Hepatocyte (in vitro differentiated cells): Measurements from ENCODE around the gene SLC12A7. TPM values are rescaled to one million over a fixed set of nuclear protein-coding genes. Genes with fewer than 3 reads are reported as not detected.

Experiments used
- DNase-seq: peaks from one replicate; pipeline ENCODE4 v3.0.0-alpha.2; 2016; ENCODE audit warnings: low spot score
- H2AFZ ChIP-seq: fragments of 200-600 bp; sonication (generic); 2 replicates; pipeline ENCODE4 v1.6.0; 2016; ENCODE audit warnings: antibody characterized with exemption, mild to moderate bottlenecking
- H3K27ac ChIP-seq: fragments of 200-600 bp; sonication (generic); 2 replicates; pipeline ENCODE4 v1.5.1; 2016; ENCODE audit warnings: mild to moderate bottlenecking
- H3K27me3 ChIP-seq: fragments of 200-600 bp; sonication (generic); 2 replicates; pipeline ENCODE4 v1.6.1; 2016
- H3K36me3 ChIP-seq: fragments of 200-600 bp; sonication (generic); replicated peaks from 2 replicates; pipeline ENCODE4 v1.5.1; 2016; ENCODE audit warnings: low read depth; ENCODE audit not compliant: insufficient read depth
- H3K4me1 ChIP-seq: fragments of 200-600 bp; sonication (generic); 2 replicates; pipeline ENCODE4 v1.5.1; 2016; ENCODE audit warnings: mild to moderate bottlenecking, moderate library complexity; ENCODE audit not compliant: insufficient read depth
- H3K4me2 ChIP-seq: fragments of 200-600 bp; sonication (generic); 2 replicates; pipeline ENCODE4 v1.6.0; 2016
- H3K4me3 ChIP-seq: fragments of 200-600 bp; sonication (generic); 2 replicates; pipeline ENCODE4 v1.5.1; 2016; ENCODE audit warnings: mild to moderate bottlenecking
- H3K79me2 ChIP-seq: fragments of 200-600 bp; sonication (generic); 2 replicates; pipeline ENCODE4 v1.6.0; 2017; ENCODE audit warnings: mild to moderate bottlenecking
- H3K9me2 ChIP-seq: fragments of 200-600 bp; sonication (generic); replicated peaks from 2 replicates; pipeline ENCODE4 v1.6.0; 2017; ENCODE audit warnings: mild to moderate bottlenecking; ENCODE audit not compliant: insufficient read depth
- H3K9me3 ChIP-seq: fragments of 200-600 bp; sonication (generic); 2 replicates; pipeline ENCODE4 v1.5.1; 2016; ENCODE audit warnings: low read depth, mild to moderate bottlenecking
- H4K20me1 ChIP-seq: fragments of 200-600 bp; sonication (generic); 2 replicates; pipeline ENCODE4 v1.6.0; 2016; ENCODE audit warnings: mild to moderate bottlenecking; ENCODE audit not compliant: insufficient read depth, poor library complexity, severe bottlenecking
- EZH2 ChIP-seq: fragments of 200-600 bp; sonication (generic); IDR thresholded peaks from 2 replicates; pipeline ENCODE4 v1.6.1; 2016; ENCODE audit warnings: antibody characterized with exemption, mild to moderate bottlenecking, borderline replicate concordance
- EZH2phosphoT487 ChIP-seq: fragments of 200-600 bp; sonication (generic); IDR thresholded peaks from one replicate; pipeline ENCODE4 v1.6.1; 2018; ENCODE audit warnings: antibody characterized with exemption, mild to moderate bottlenecking, low read depth, moderate library complexity; ENCODE audit not compliant: unreplicated experiment, severe bottlenecking
- WGBS: methylation state at CpG from one replicate; pipeline ENCODE4 v1.1.6; 2016; ENCODE audit warnings: low lambda C conversion rate; ENCODE audit errors: missing lambda C conversion rate; 5-methylcytosine and 5-hydroxymethylcytosine counted together
- polyA plus RNA-seq: library from polyadenylated mRNA; unstranded; fragments of >200 nt; fragmentation: Nextera tagmentation; extraction: Ambion mirVana; gene quantifications from 2 replicates; pipeline ENCODE4 v1.2.1, GENCODE V29; 2016
- total RNA-seq: library from RNA; depleted of rRNA; stranded (reverse); fragments of >200 nt; gene quantifications from 2 replicates; pipeline ENCODE4 v1.2.3, GENCODE V29; 2014
- TF ChIP-seq, protein P1 (sequence below): fragments of 200-600 bp; sonication (generic); IDR thresholded peaks from 2 replicates; pipeline ENCODE4 v1.5.1; 2016; ENCODE audit warnings: antibody characterized with exemption, mild to moderate bottlenecking; ENCODE audit not compliant: poor library complexity

The SLC12A7 gene
- total and polyA plus RNA-seq, 2 experiments from 2014 or later: 30.2 to 34.3 TPM

DNA sequence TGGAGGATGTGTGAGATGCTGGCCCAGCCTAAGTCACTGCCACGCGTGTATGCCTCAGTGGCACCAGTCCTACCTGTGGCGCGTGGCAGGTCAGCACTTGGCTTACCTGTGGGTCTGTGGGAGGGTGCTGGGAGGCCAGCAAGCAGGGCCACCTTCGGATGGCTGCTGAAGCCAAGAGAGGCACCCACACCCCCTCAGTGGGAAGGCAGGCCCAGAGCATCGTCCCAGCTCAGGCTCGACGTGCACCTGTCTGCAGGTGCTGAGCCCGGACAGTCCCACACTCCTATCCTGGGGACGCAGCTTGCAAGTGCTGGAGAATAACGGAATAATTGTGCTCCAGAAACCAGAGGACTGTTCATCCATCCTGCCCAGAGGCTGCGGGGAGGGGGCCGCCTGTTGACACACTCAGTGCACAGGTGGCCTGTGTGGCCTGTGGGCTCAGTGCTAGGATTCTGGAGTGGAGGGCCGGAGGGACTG is 79.3 kb downstream of the SLC12A7 start:
- no peaks in the 10 kb centered on the region for H3K79me2 ChIP-seq
- H2AFZ ChIP-seq: no peak overlapping the region
- H3K27me3 ChIP-seq: no peaks in the 10 kb centered on the region
- 95% methylated on average over 14 of the region's 14 CpGs for WGBS
- H3K4me2 ChIP-seq: no peak overlapping the region
- TF ChIP-seq, protein P1, sequence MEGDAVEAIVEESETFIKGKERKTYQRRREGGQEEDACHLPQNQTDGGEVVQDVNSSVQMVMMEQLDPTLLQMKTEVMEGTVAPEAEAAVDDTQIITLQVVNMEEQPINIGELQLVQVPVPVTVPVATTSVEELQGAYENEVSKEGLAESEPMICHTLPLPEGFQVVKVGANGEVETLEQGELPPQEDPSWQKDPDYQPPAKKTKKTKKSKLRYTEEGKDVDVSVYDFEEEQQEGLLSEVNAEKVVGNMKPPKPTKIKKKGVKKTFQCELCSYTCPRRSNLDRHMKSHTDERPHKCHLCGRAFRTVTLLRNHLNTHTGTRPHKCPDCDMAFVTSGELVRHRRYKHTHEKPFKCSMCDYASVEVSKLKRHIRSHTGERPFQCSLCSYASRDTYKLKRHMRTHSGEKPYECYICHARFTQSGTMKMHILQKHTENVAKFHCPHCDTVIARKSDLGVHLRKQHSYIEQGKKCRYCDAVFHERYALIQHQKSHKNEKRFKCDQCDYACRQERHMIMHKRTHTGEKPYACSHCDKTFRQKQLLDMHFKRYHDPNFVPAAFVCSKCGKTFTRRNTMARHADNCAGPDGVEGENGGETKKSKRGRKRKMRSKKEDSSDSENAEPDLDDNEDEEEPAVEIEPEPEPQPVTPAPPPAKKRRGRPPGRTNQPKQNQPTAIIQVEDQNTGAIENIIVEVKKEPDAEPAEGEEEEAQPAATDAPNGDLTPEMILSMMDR: no peak
- H4K20me1 ChIP-seq: no peaks in the 10 kb centered on the region
- H3K36me3 ChIP-seq: no peaks in the 10 kb centered on the region
- H3K4me1 ChIP-seq: peaks cover 5% of the 10 kb centered on the region
- no peaks in the 10 kb centered on the region for H3K9me2 ChIP-seq
- DNase-seq: no peak
- no peaks in the 10 kb centered on the region for H3K9me3 ChIP-seq
- H3K27ac ChIP-seq: no peak overlapping the region
- H3K4me3 ChIP-seq: no peak overlapping the region

DNA sequence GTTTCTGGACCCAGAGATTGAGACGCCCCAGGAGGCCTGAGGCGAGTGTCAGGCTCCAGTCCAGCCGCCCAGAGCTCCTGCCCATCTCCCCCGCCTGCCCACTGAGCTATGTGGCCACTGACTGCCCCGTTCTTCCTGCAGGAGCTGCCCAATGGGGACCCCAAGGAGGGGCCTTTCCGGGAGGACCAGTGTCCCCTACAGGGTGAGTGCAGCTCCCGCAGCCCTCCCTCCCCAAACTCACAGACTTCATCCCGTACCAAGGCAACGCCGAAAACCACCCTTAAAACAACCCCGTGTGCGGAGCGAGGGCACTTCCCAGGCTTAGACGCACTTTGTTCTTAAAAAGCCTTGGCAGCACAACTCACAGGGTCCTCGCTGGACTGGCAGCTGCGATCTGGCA is 79.9 kb downstream of the SLC12A7 start:
- no peaks in the 10 kb centered on the region for H4K20me1 ChIP-seq

GRCh38 chr5:1031306-1031959 is 80.4 kb downstream of the SLC12A7 start:
- no peaks in the 10 kb centered on the region for H3K27me3 ChIP-seq
- H3K9me2 ChIP-seq: no peaks in the 10 kb centered on the region
- no peak overlapping the region for H3K4me3 ChIP-seq
- H2AFZ ChIP-seq: no peak overlapping the region
- H3K36me3 ChIP-seq: no peaks in the 10 kb centered on the region
- no peaks in the 10 kb centered on the region for H4K20me1 ChIP-seq
- H3K4me2 ChIP-seq: no peak overlapping the region
- DNase-seq: no peak
- TF ChIP-seq, protein P1: no peak
- TF ChIP-seq EZH2 (no peak), EZH2phosphoT487 (no peak)
- no peaks in the 10 kb centered on the region for H3K79me2 ChIP-seq
- peaks cover 5% of the 10 kb centered on the region for H3K4me1 ChIP-seq
- H3K27ac ChIP-seq: no peak overlapping the region
- 86% methylated on average over 19 of the region's 19 CpGs for WGBS
- H3K9me3 ChIP-seq: no peaks in the 10 kb centered on the region

More for the DNA sequence above, 79.9 kb downstream of the SLC12A7 start:
- no peak overlapping the region for H3K27ac ChIP-seq
- no peaks in the 10 kb centered on the region for H3K36me3 ChIP-seq
- no peaks in the 10 kb centered on the region for H3K9me3 ChIP-seq
- no peaks in the 10 kb centered on the region for H3K9me2 ChIP-seq
- no peak overlapping the region for H3K4me3 ChIP-seq
- TF ChIP-seq EZH2phosphoT487 (no peak), EZH2 (no peak)
- TF ChIP-seq, protein P1: no peak
- no peak for DNase-seq
- no peaks in the 10 kb centered on the region for H3K79me2 ChIP-seq
- peaks cover 5% of the 10 kb centered on the region for H3K4me1 ChIP-seq
- H3K27me3 ChIP-seq: no peaks in the 10 kb centered on the region
- 93% methylated on average over 16 of the region's 16 CpGs for WGBS
- no peak overlapping the region for H2AFZ ChIP-seq
- no peak overlapping the region for H3K4me2 ChIP-seq
